Stimulated activated CD8-positive, alpha-beta memory T cell treated with anti-CD3 and anti-CD28 coated beads, Interleukin-12 subunit alpha, Interleukin-12 subunit beta, amount 100 ng/mL, for 1 hour (primary cell): ENCODE results near the gene NOD1.

ENCODE experiments used
- DNase-seq: peaks from one replicate; pipeline ENCODE4 v3.0.0-alpha.2; 2020; ENCODE audit warnings: low read depth

Gene NOD1

GRCh38 chr7:30469303-30469702, 9.3 kb downstream of the NOD1 start:
- no peak for DNase-seq

DNA sequence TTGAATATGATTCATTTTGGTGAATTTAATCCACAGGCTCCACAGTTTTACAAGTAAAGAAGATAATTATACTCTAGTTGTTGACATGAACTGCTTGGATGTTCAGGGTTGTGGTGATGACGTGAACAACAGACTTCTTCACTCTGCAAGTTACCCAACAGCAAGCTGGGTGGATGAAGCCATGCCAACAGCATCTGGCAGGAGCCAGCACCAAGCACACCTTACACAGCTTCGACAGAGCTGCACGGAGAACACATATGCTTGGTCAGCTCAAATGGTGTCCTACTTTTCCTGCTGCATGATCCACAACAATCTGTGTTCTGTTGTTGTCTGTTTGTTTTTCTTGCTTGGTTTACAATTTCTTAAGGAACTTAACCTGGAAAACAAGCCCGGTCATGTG, 9.8 kb downstream of the NOD1 start:
- DNase-seq, result no peak

GRCh38 chr7:30468041-30468440, 10.5 kb downstream of the NOD1 start:
- DNase-seq, result no peak

GRCh38 chr7:30467271-30467670, 11.3 kb downstream of the NOD1 start:
- no peak for DNase-seq

DNA sequence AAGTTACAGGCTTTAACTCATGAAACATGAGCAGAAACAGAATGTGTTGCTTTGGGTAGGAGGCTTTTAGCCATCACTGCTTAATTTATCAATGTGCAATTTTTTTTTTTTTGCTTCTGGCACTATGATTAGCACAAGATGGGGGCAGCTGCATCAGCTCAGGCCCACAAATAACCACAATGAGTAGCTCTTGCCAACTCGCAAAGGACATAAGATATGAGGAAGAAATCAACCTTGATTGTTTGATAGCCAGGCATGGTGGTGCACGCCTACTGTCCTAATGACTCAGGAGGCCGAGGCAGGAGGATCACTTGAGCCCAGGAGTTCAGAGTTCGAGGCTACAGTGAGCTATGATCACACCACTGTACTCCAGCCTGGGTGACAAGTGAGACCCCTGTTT, 12.3 kb downstream of the NOD1 start:
- no peak for DNase-seq

DNA sequence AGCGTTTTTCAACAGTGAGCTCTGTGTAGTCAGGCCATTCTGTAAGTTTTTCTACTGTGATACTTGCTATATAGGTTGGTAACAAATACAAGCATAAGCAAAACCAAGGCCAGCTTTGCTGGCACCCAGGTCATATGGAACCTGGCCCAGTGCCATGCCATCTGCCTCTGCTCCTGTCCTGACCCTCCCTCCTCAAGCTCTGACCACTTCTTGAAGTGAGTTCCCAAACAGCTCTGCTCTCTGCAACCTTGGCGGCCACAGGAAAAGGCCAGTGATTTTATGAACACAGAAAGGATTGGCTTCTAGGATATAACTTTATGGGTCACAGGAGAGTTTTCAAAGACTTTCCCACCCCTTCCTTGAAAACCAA, 12.8 kb downstream of the NOD1 start:
- DNase-seq, result no peak

- no peak for DNase-seq
Observed at GRCh38 chr7:30465046-30465810, 13.4 kb downstream of the NOD1 start.

- no peak for DNase-seq
Observed at GRCh38 chr7:30464231-30464671, 14.3 kb downstream of the NOD1 start.

DNA sequence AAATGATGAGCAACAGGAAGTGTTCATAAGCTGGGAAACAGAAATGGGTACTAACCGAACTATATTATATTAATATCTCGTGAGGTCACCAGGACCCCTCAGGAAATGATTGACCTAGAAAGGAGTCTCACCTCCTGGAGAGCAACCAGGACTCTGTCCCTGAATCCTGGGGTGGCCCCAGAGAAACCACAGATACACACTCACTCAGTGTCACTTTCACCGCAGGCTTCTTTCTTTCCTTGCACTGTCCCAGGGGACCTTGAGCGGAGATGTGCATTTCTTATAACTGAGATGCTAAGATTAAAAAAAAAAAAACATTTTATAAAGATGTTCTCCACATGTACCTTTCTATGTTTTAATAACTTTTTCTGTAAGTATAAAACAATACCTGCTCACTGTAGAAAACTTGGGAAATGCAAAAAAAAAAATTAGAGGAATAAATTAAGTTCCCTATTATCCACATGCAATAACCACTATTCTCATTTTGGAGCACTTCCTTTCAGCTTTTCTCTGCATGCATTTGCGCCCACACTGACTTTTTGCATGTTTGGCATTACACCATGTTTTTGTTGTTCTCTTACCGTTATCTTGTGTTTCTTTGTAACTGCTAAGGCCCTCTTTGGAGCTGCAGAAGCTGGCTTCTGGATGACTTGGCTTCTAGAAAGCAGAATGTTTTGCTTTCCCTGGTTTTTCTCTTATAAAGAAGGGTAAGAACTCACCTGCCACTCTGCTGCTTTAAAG, 15.0 kb downstream of the NOD1 start:
- no peak for DNase-seq

GRCh38 chr7:30462179-30462578, 16.4 kb downstream of the NOD1 start:
- DNase-seq, result no peak

DNA sequence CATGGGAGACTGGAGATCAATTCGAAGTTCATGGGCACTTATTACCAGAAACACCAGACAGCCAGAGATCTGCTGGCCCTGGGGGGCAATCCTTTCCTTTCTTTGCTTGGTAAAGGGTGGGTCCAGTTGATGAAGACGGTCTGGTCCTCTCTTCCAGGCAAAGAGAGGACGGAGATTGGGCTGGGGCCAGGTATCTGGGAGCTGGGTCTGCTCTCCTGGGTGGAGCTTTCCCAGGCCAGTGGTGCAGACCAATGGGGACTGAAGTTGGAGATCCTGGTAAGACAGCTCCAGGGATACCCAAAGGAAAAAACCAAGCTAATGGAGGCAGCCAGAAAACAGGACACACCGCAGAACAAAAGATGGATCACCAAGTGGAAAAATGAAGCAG, 18.3 kb downstream of the NOD1 start:
- DNase-seq, result no peak

DNA sequence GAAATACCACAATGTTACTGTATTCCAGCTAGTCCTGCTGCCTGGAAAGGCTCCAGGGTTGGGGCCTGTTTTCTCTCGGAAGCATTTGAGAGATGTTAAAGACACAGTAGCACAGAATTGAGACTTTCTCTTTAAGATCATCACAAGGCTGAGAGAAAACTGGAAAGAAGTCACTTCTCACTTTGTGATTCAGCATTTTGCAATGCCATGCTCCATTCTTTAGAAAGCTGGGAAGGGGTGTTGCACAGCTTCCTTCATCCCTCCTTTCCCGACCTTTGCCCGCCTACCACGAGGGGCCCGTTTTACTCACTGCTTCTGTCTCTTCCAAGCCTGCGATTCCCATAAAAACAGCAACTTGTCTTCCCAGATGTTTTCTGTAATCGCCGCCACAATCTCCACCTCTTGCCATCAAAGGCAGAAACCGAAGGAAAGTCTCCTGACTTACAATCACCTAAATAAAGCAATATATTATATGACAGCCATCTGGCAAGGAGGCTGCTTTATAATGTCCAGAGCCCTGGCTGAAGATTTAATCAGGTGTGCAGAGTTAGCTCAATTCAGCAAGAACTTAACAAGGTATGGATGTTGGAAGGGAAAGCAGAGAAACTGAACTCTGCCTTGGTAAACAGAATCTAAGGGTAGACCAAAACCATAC, 18.9 kb downstream of the NOD1 start:
- no peak for DNase-seq

DNA sequence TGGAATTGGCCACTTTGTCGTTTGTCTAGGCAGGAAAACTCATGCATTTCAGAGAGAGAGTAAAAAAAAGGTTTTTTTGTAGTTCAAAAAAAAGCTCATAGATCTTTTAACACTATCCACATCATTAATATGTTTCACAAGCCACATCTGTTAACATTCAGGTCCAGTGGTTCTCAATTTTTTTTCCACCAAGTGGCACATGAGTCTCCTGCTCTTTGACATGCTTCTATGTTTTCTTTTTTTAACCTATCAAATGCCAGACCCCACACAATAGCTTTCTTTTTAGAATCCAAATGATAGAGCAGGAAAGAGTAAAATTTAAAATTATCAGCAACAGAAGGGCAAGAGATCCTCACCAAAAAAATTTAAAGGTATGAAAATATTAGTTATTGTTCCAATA, 20.3 kb downstream of the NOD1 start:
- DNase-seq, result no peak

- DNase-seq, result no peak
Observed at GRCh38 chr7:30453921-30454320, 24.7 kb downstream of the NOD1 start.

- DNase-seq, result no peak
Observed at GRCh38 chr7:30453016-30453415, 25.6 kb downstream of the NOD1 start.

- no peak for DNase-seq
Observed at GRCh38 chr7:30452280-30452930, 26.2 kb downstream of the NOD1 start.

DNA sequence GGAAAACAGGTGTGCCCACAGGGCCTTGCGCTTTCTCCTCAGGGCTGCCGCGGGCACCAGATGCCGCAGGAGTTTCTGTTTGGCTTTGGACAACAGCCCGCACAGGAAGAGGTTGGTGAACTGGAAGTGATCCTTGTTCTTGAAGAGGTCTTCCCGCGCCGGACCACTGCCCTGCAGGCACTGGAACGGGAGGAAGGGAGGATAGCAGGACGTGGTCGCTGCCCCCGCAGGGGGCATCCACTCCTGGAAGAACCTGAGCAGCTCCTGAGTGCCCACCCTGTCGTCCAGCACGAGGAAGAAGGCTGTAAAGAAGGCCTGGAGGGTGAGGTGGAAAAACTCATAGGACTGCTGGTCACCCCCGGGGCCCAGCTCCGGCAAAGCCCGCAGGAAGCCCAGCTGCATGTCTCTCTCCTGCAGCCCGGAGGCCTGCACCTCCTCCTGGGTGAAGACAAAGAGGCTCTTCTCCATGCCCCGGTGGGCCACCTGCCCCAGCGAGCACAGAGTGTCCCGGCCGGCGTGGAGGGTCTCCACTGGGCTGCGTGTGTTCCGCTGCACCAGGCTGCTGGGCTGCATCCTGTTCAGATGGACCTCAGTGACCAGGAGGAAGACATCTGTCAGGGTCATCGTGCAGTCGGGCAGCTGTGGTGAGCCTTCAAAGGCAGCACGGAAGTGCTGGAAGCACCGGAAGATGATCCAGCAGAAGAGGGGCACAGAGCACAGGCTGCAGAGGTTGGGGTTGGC, 26.9 kb downstream of the NOD1 start:
- no peak for DNase-seq

DNA sequence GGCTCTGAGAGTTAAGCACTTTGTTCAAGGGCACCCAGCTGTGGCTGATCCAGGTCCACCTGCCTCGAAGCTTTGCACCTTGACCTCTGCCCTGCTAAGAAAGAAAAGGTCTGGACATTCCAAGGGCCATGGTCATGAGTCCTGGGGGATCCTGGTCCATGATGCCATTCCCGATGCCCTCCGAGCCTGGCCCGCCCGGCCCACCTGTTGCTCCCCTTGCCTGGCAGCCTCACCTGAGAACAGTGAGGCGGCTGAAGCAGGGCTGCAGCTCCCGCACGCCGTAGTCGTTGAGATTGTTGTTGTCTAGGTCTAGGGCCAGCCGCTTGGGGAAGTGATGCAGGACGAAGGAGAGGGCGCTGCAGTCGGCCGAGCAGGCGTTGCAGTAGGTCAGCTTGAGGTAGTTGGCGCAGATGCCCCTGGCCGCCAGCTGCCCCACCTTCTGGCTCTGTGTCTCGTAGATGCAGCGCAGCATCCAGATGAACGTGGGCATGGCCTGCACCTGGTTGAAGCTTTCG, 27.5 kb downstream of the NOD1 start:
- DNase-seq, result no peak

- DNase-seq, result no peak
Observed at GRCh38 chr7:30450240-30450982, 28.2 kb downstream of the NOD1 start.

DNA sequence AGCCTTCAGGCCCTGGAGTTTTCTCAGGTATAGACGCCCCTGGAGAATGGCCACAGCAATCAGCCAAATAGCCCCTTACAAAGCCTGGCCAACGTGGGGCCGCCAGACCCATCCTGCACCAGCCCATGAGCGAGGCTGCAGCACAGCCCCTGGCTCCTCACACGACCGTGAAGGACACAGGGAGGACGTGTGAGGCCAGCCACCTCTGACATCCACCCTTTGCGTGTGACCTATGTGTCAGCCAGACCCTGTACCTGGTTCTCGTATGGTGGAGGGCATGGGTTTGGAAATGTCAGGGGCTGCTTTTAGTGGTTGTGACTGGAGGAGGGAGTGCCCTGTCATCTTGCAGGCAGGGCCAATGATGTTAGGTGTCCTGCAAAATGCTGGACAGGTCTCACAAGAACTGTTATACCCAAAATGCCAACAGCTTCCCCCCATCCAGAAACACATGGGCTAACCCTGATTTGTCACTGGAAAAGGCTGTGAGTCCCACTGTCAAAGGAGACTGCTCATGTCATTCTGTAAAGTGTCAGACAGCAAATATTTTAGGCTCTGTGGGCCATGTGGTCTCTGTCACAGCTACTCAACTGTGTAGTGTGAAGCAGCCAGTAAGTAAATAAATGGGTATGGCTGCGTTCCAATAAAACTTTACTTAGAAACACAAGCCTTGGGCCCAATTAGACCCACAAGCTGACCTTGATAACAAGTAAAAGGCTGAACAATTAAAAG, 30.0 kb downstream of the NOD1 start:
- no peak for DNase-seq
